HepG2 (cell line): ENCODE results near the gene NHSL1. TPM values are rescaled to one million over a fixed set of nuclear protein-coding genes. Genes with fewer than 3 reads are reported as not detected.
A peak's percentile ranks its signal among the peaks of the same experiment; 100 is the strongest.

Source experiments
- ATAC-seq: fragments of 200-7000 bp; cut with Tn5 transposase; 3 replicates; pipeline ENCODE4 v1.9.1; 2020; ENCODE audit warnings: mild to moderate bottlenecking, moderate library complexity
- BruUV-seq: library from RNA; stranded (reverse); fragments of 400-500 nt; replicated peaks from 2 replicates; lab custom pipeline; 2021; lab: Mats Ljungman, UMichigan
- CTCF ChIA-PET: fragments of 300-600 bp; formaldehyde crosslinking; extraction: SDS; loops from one replicate; lab custom pipeline; 2021; ENCODE audit warnings: low total read pairs, inconsistent platforms, low intra/inter-chr PET ratio; lab: Yijun Ruan, JAX
- POLR2A ChIA-PET: fragments of 350-600 bp; sonication (Branson Sonifier 250); formaldehyde crosslinking; loops from one replicate; lab custom pipeline; 2020; ENCODE audit warnings: antibody characterized with exemption, inconsistent platforms; lab: Yijun Ruan, JAX
- DNase-seq: peaks from one replicate; pipeline ENCODE4 v3.0.0-alpha.2; 2015; ENCODE audit warnings: low spot score
- FAIRE-seq: peaks from 3 replicates; lab custom pipeline; 2011; peaks lifted over from hg19 to GRCh38; lab: Jason Lieb, UNC
- H2AFZ ChIP-seq: one replicate; pipeline ENCODE4 v1.6.1; 2011; ENCODE audit warnings: low read length, inconsistent platforms
- H3K27ac ChIP-seq: fragments of 300-600 bp; 3 replicates; pipeline ENCODE4 v1.8.0; 2011; ENCODE audit warnings: mixed run types, mild to moderate bottlenecking, mixed read lengths, low read length, inconsistent platforms; ENCODE audit not compliant: insufficient read depth; ENCODE audit errors: extremely low read length
- H3K27me3 ChIP-seq, 2 experiments: fragments of 200-600 bp in 1 of 2; 2 replicates in 1 of 2; 3 replicates in 1 of 2; pipeline versions ENCODE4 v1.6.0 to v1.8.0; 2011; ENCODE audit warnings: low read length in 2 of 2, mild to moderate bottlenecking in 2 of 2, moderate library complexity in 2 of 2, inconsistent platforms in 1 of 2; ENCODE audit not compliant: insufficient read depth in 2 of 2, control insufficient read depth in 1 of 2
- H3K36me3 ChIP-seq, 2 experiments: fragments of 200-600 bp in 1 of 2; replicated peaks in 1 of 2; 2 replicates in 1 of 2; 3 replicates in 1 of 2; pipeline versions ENCODE4 v1.5.1 to v1.8.0; 2011; ENCODE audit warnings: low read length in 2 of 2, inconsistent platforms in 1 of 2; ENCODE audit not compliant: insufficient read depth in 2 of 2, control insufficient read depth in 1 of 2
- H3K4me1 ChIP-seq: 2 replicates; pipeline ENCODE4 v1.5.1; 2012; ENCODE audit warnings: low read length, inconsistent platforms; ENCODE audit not compliant: insufficient read depth
- H3K4me2 ChIP-seq: 2 replicates; pipeline ENCODE4 v1.6.0; 2011; ENCODE audit warnings: low read depth, low read length, inconsistent platforms
- H3K4me3 ChIP-seq, 3 experiments: fragments of 200-600 bp in 1 of 3; sonication (generic), shearing (Covaris generic) in 1 of 3; replicated peaks in 1 of 3; 2 replicates each; pipeline ENCODE4 v1.5.1; 2011 to 2016; ENCODE audit warnings: low read length in 3 of 3, inconsistent platforms in 2 of 3, low read depth in 2 of 3, mild to moderate bottlenecking in 2 of 3, control low read depth in 1 of 3, mixed read lengths in 1 of 3; ENCODE audit not compliant: insufficient read depth in 1 of 3
- H3K79me2 ChIP-seq: one replicate; pipeline ENCODE4 v1.6.1; 2011; ENCODE audit warnings: low read length, inconsistent platforms; ENCODE audit not compliant: insufficient read depth
- H3K9ac ChIP-seq: 2 replicates; pipeline ENCODE4 v1.6.0; 2011; ENCODE audit warnings: mild to moderate bottlenecking, low read depth, low read length, inconsistent platforms; ENCODE audit not compliant: insufficient read depth
- H3K9me3 ChIP-seq: 2 replicates; pipeline ENCODE4 v1.5.1; 2012; ENCODE audit warnings: mild to moderate bottlenecking, low read length
- H4K20me1 ChIP-seq: 2 replicates; pipeline ENCODE4 v1.6.0; 2011; ENCODE audit warnings: inconsistent platforms, mild to moderate bottlenecking, low read length, moderate library complexity; ENCODE audit not compliant: insufficient read depth
- EHMT2 ChIP-seq: fragments of 200-600 bp; sonication (generic); IDR thresholded peaks from 2 replicates; pipeline ENCODE4 v1.7.0; 2017; ENCODE audit warnings: antibody characterized with exemption, low read depth, low read length, borderline replicate concordance
- HNF4A ChIP-seq: sonication (generic); formaldehyde crosslinking; IDR thresholded peaks from 2 replicates; pipeline ENCODE4 v1.4.0; 2020; ENCODE audit warnings: missing genetic modification reagents
- KDM1A ChIP-seq: IDR thresholded peaks from 2 replicates; pipeline ENCODE4 v1.6.1; 2016; ENCODE audit warnings: missing compliant biosample characterization
- RBM22 ChIP-seq: fragments of 200-400 bp; formaldehyde crosslinking; optimal IDR thresholded peaks from 2 replicates; pipeline ENCODE3; 2017; ENCODE audit warnings: mild to moderate bottlenecking, low read length, moderate library complexity
- TCF12 ChIP-seq, 2 experiments: fragments of 450-650 bp in 1 of 2; sonication (generic) in 1 of 2; formaldehyde crosslinking in 1 of 2; IDR thresholded peaks; 2 replicates each; pipeline versions ENCODE4 v1.6.1 to v1.8.0; 2017 to 2022; ENCODE audit warnings: antibody characterized with exemption in 1 of 2, mild to moderate bottlenecking in 1 of 2, missing genetic modification reagents in 1 of 2, moderate library complexity in 1 of 2
- ZBTB33 ChIP-seq: sonication (generic); formaldehyde crosslinking; IDR thresholded peaks from 2 replicates; pipeline ENCODE4 v1.4.0; 2020; ENCODE audit warnings: missing genetic modification reagents
- ZFYVE20 ChIP-seq: sonication (generic); formaldehyde crosslinking; IDR thresholded peaks from 2 replicates; pipeline ENCODE4 v1.8.0; 2023; ENCODE audit warnings: low read depth, mild to moderate bottlenecking, moderate library complexity, missing genetic modification reagents, borderline replicate concordance
- ZGPAT ChIP-seq: IDR thresholded peaks from 2 replicates; pipeline ENCODE4 v1.6.1; 2016; ENCODE audit warnings: mild to moderate bottlenecking
- ZNF251 ChIP-seq: sonication (generic); formaldehyde crosslinking; IDR thresholded peaks from 2 replicates; pipeline ENCODE4 v1.9.0; 2021; ENCODE audit warnings: mild to moderate bottlenecking, missing genetic modification reagents
- ZNF362 ChIP-seq: sonication (generic); formaldehyde crosslinking; IDR thresholded peaks from 2 replicates; pipeline ENCODE4 v1.4.0; 2020; ENCODE audit warnings: missing genetic modification reagents, mild to moderate bottlenecking, borderline replicate concordance
- WGBS: methylation state at CpG from one replicate; pipeline ENCODE4 v1.1.6; 2017; ENCODE audit warnings: low lambda C conversion rate; 5-methylcytosine and 5-hydroxymethylcytosine counted together
- in situ Hi-C: cut with HindIII; loops from 2 replicates; pipeline ENCODE4 v1.10.0; 2017; ENCODE audit warnings: low pct_unique_long_range_greater_than_20kb; ENCODE audit not compliant: extremely low pct_ligation_motif_present
- intact Hi-C: fragments of 100-400 bp; cut with micrococcal nuclease; formaldehyde crosslinking; loops from one replicate; pipeline ENCODE4 v1.10.0; 2022; ENCODE audit not compliant: unreplicated experiment
- polyA plus RNA-seq, 8 experiments: library from polyadenylated mRNA; depleted of rRNA in 3 of 8; stranded (reverse) in 7 of 8; unstranded in 1 of 8; fragments of >200 nt; fragmentation: Illumina TruSeq in 4 of 8; extraction: Trizol in 4 of 8; gene quantifications; 2 replicates each; pipeline versions ENCODE4 v1.2.1 to v1.2.3, GENCODE V29; 2011 to 2016; ENCODE audit warnings: low read depth in 4 of 8, missing spikeins in 1 of 8, mixed read lengths in 1 of 8; ENCODE audit not compliant: insufficient read depth in 1 of 8
- total RNA-seq, 5 experiments: library from RNA; depleted of rRNA; stranded (reverse); fragments of >200 nt; fragmentation: Illumina TruSeq; extraction: Trizol; gene quantifications; 2 replicates each; pipeline ENCODE4 v1.2.3, GENCODE V29; 2016; ENCODE audit warnings: low read depth in 1 of 5

The NHSL1 gene
- total and polyA plus RNA-seq, 2 of the 13 experiments (the other 11 are each of a cell fraction or from before 2014, with no cell fraction given) = 24.9 to 53.6 TPM

GRCh38 chr6:138422861-138423260 lies 76.4 kb downstream of the NHSL1 start (continued):
- TF ChIP-seq ZNF362 (CRISPR knock-in tag) = peak; percentile 85; the same call in 1 of the 2 replicates
- peak; percentile 30; the same call in 1 of the 2 replicates for TF ChIP-seq ZGPAT (CRISPR knock-in tag)
- TF ChIP-seq ZFYVE20 (CRISPR knock-in tag) = no peak
- TF ChIP-seq, all 625 proteins: peak for 17

GRCh38 chr6:138421608-138422007 lies 77.7 kb downstream of the NHSL1 start:
- DNase-seq (no peak), FAIRE-seq (no peak), ATAC-seq (no peak)
- no peaks in the 10 kb centered on the region for H4K20me1 ChIP-seq
- H2AFZ ChIP-seq = no peak overlapping the region
- H3K36me3 ChIP-seq = peaks cover 17 to 37% of the 10 kb centered on the region in 2 experiments
- H3K27ac ChIP-seq = no peak overlapping the region
- peaks cover 36% of the 10 kb centered on the region for H3K4me1 ChIP-seq
- no peaks in the 10 kb centered on the region for H3K9me3 ChIP-seq
- no peak overlapping the region for H3K4me3 ChIP-seq
- TF ChIP-seq TCF12 (IDR thresholded peaks at IDR 0.05) (no peak), TCF12 (CRISPR knock-in tag; IDR thresholded peaks at IDR 0.05) (no peak), ZNF251 (no peak), ZBTB33 (CRISPR knock-in tag) (peak; percentile 80), EHMT2 (0 out of 2 replicates have a peak, but pooled peaks have one; percentile 1), RBM22 (peak; percentile 4), HNF4A (CRISPR knock-in tag) (0 out of 2 replicates have a peak, but pooled peaks have one; percentile 12), KDM1A (CRISPR knock-in tag) (no peak)
- H3K9ac ChIP-seq = no peak overlapping the region
- no peaks in the 10 kb centered on the region for H3K27me3 ChIP-seq
- H3K79me2 ChIP-seq = no peaks in the 10 kb centered on the region
- CTCF ChIA-PET = no interaction called here
- 96% methylated on average over 10 of the region's 10 CpGs for WGBS
- intact Hi-C loops (loop anchor here (5.0 kb wide), 1 partner anchor 351 kb away; the partner anchor contains the start of gene CCDC28A), in situ Hi-C loops (no loop called here)
- no peak overlapping the region for H3K4me2 ChIP-seq
- POLR2A ChIA-PET = no interaction called here
- no TSS peak for BruUV-seq
